ENCODE data around the gene CCDC57.

Gene CCDC57

GRCh38 chr17:82060001-82060380 is 152.7 kb downstream of the CCDC57 start:
- no peak for TF ChIP-seq CTCF (conservative IDR thresholded peaks at IDR 0.05; ENCODE audit: low read length)
- no peak for DNase-seq (ENCODE audit: low read depth)
- H3K4me3 ChIP-seq (ENCODE audit: low read length): no peak overlapping the region

- DNase-seq (ENCODE audit: low read depth): no peak
- TF ChIP-seq CTCF (conservative IDR thresholded peaks at IDR 0.05; ENCODE audit: low read length): no peak
- no peak overlapping the region for H3K4me3 ChIP-seq (ENCODE audit: low read length)
These were observed 153.2 kb downstream of the CCDC57 start for GRCh38 chr17:82059272-82060000.

GRCh38 chr17:82058855-82059249 is 153.8 kb downstream of the CCDC57 start:
- no peak overlapping the region for H3K4me3 ChIP-seq (ENCODE audit: low read length)

GRCh38 chr17:82058230-82058854 is 154.3 kb downstream of the CCDC57 start:
- DNase-seq (ENCODE audit: low read depth): no peak
- TF ChIP-seq CTCF (conservative IDR thresholded peaks at IDR 0.05; ENCODE audit: low read length): no peak
- H3K4me3 ChIP-seq (ENCODE audit: low read length): no peak overlapping the region

More at GRCh38 chr17:82058855-82059249, 153.8 kb downstream of the CCDC57 start:
- TF ChIP-seq CTCF (conservative IDR thresholded peaks at IDR 0.05; ENCODE audit: low read length): no peak
- no peak for DNase-seq (ENCODE audit: low read depth)

- no peak for DNase-seq (ENCODE audit: low read depth)
- H3K4me3 ChIP-seq (ENCODE audit: low read length): no peak overlapping the region
- TF ChIP-seq CTCF (conservative IDR thresholded peaks at IDR 0.05; ENCODE audit: low read length): no peak
These were observed 155.7 kb downstream of the CCDC57 start for GRCh38 chr17:82056729-82057621.

GRCh38 chr17:82055965-82056728 is 156.5 kb downstream of the CCDC57 start:
- no peak for DNase-seq (ENCODE audit: low read depth)
- TF ChIP-seq CTCF (conservative IDR thresholded peaks at IDR 0.05; ENCODE audit: low read length): no peak
- H3K4me3 ChIP-seq (ENCODE audit: low read length): no peak overlapping the region
